Lower leg skin (tissue), 4 donors: ENCODE data around the gene CCK. TPM values are rescaled to one million over a fixed set of nuclear protein-coding genes. Genes with fewer than 3 reads are reported as not detected.

Source experiments
- DNase-seq, 2 donors: peaks; one replicate each; pipeline ENCODE4 v3.0.0-alpha.2; 2019; ENCODE audit warnings: low spot score in 2 of 2
- H3K4me3 ChIP-seq: fragments of 200-600 bp; sonication (generic); 2 replicates; pipeline ENCODE4 v1.5.1; 2017; ENCODE audit warnings: mild to moderate bottlenecking, low read depth; ENCODE audit not compliant: poor library complexity, severe bottlenecking
- CTCF ChIP-seq, 3 donors: fragments of 450-650 bp; IDR thresholded peaks; one replicate each; pipeline ENCODE4 v1.5.1; 2016; ENCODE audit warnings: antibody characterized with exemption in 3 of 3, mild to moderate bottlenecking in 3 of 3, moderate library complexity in 2 of 3
- POLR2A ChIP-seq, 2 donors: fragments of 450-650 bp; IDR thresholded peaks; one replicate each; pipeline ENCODE4 v1.6.1; 2016 to 2017; ENCODE audit warnings: antibody characterized with exemption in 2 of 2, mild to moderate bottlenecking in 1 of 2, moderate library complexity in 1 of 2
- WGBS, 2 donors: methylation state at CpG; one replicate each; pipeline ENCODE4 v1.1.5; 2018; 5-methylcytosine and 5-hydroxymethylcytosine counted together
- intact Hi-C: fragments of 100-400 bp; cut with DNase I; formaldehyde crosslinking; loops from one replicate; pipeline ENCODE4 v1.15.0; 2023; ENCODE audit warnings: low total_unique reads
- total RNA-seq, 4 donors: library from RNA; depleted of rRNA; stranded (reverse); fragments of >200 nt; gene quantifications; one replicate each; pipeline ENCODE4 v1.1.0, GENCODE V29; 2016

Gene CCK
- total RNA-seq, 4 donors from 2014 or later, result 0.91 TPM; not detected in 3

- intact Hi-C loops, result no loop called here
- no peak for DNase-seq
- no peak for TF ChIP-seq POLR2A (IDR thresholded peaks at IDR 0.05)
- TF ChIP-seq CTCF (IDR thresholded peaks at IDR 0.05), result no peak
- no peak overlapping the region for H3K4me3 ChIP-seq
- WGBS, 2 donors, result 90 to 91% methylated on average over 24 to 29 of the region's 31 CpGs
These were observed 42.9 kb downstream of the CCK start for GRCh38 chr3:42222942-42223693.

- no peak overlapping the region for H3K4me3 ChIP-seq
- WGBS, 2 donors, result 81 to 82% methylated on average over 17 of the region's 17 CpGs
- intact Hi-C loops, result no loop called here
- DNase-seq, result no peak
- TF ChIP-seq POLR2A (IDR thresholded peaks at IDR 0.05) (no peak), CTCF (IDR thresholded peaks at IDR 0.05) (no peak)
These were observed 45.4 kb downstream of the CCK start for GRCh38 chr3:42220436-42221121.

- intact Hi-C loops, result no loop called here
- TF ChIP-seq POLR2A (IDR thresholded peaks at IDR 0.05) (no peak), CTCF (IDR thresholded peaks at IDR 0.05) (no peak)
- whole genome bisulfite sequencing, 2 donors, result 65 to 75% methylated on average over 5 of the region's 5 CpGs
- no peak for DNase-seq
- no peak overlapping the region for H3K4me3 ChIP-seq
These were observed 49.1 kb downstream of the CCK start for GRCh38 chr3:42216931-42217333.

GRCh38 chr3:42216302-42216701, 49.7 kb downstream of the CCK start:
- WGBS, 2 donors, result 84 to 88% methylated on average over 4 of the region's 4 CpGs
- H3K4me3 ChIP-seq, result no peak overlapping the region
- intact Hi-C loops, result no loop called here
- no peak for TF ChIP-seq POLR2A (IDR thresholded peaks at IDR 0.05)
- TF ChIP-seq CTCF (IDR thresholded peaks at IDR 0.05), result no peak
- no peak for DNase-seq

GRCh38 chr3:42214565-42215283, 51.3 kb downstream of the CCK start:
- intact Hi-C loops, result no loop called here
- no peak for DNase-seq
- H3K4me3 ChIP-seq, result no peak overlapping the region
- TF ChIP-seq POLR2A (IDR thresholded peaks at IDR 0.05), result no peak
- no peak for TF ChIP-seq CTCF (IDR thresholded peaks at IDR 0.05)
- 56 to 60% methylated on average over 8 of the region's 8 CpGs for WGBS, 2 donors
